Endothelial cell of umbilical vein (primary cell): ENCODE measurements around the gene TXNDC9. TPM values are rescaled to one million over a fixed set of nuclear protein-coding genes. Genes with fewer than 3 reads are reported as not detected.
"Not testable (repeated sequence)": the region's sequence is repeated elsewhere in the genome, so short reads cannot be mapped to it uniquely, and the experiment has no call there.

ENCODE experiments used
- BruUV-seq: library from RNA; stranded (reverse); fragments of 400-500 nt; replicated peaks from 2 replicates; lab custom pipeline; 2021; lab: Mats Ljungman, UMichigan
- CTCF ChIA-PET: fragments of 300-600, 350-600 bp; sonication (Branson Sonifier 250); formaldehyde crosslinking; loops from one replicate; lab custom pipeline; 2021; ENCODE audit warnings: antibody characterized with exemption, inconsistent platforms; lab: Charles Lee
- POLR2A ChIA-PET: fragments of 300-600, 350-600 bp; sonication (Branson Sonifier 250); formaldehyde crosslinking; loops from one replicate; lab custom pipeline; 2021; ENCODE audit warnings: antibody characterized with exemption, inconsistent platforms; lab: Charles Lee
- DNase-seq: peaks from one replicate; pipeline ENCODE4 v3.0.0-alpha.2; 2011; ENCODE audit warnings: low read depth, low spot score
- FAIRE-seq: peaks from 2 replicates; lab custom pipeline; 2011; peaks lifted over from hg19 to GRCh38; lab: Jason Lieb, UNC
- H2AFZ ChIP-seq: 2 replicates; pipeline ENCODE4 v1.6.0; 2012; ENCODE audit warnings: low read depth, low read length, control low read depth, inconsistent platforms
- H3K27ac ChIP-seq: 2 replicates; pipeline ENCODE4 v1.5.1; 2011; ENCODE audit warnings: low read depth, mild to moderate bottlenecking, control low read depth, low read length, moderate library complexity; ENCODE audit not compliant: insufficient read depth
- H3K27me3 ChIP-seq, 2 experiments: 2 replicates each; pipeline versions ENCODE4 v1.6.0 to v1.6.1; 2011; ENCODE audit warnings: low read length in 2 of 2, mixed read lengths in 1 of 2; ENCODE audit not compliant: control insufficient read depth in 2 of 2, insufficient read depth in 2 of 2
- H3K36me3 ChIP-seq, 2 experiments: 2 replicates in 1 of 2; 3 replicates in 1 of 2; pipeline ENCODE4 v1.5.1; 2011; ENCODE audit warnings: low read length in 2 of 2, mild to moderate bottlenecking in 1 of 2, moderate library complexity in 1 of 2; ENCODE audit not compliant: control insufficient read depth in 2 of 2, insufficient read depth in 2 of 2; ENCODE audit errors: extremely low read depth in 1 of 2
- H3K4me1 ChIP-seq: 3 replicates; pipeline ENCODE4 v1.5.1; 2011; ENCODE audit warnings: mild to moderate bottlenecking, low read length; ENCODE audit not compliant: control insufficient read depth, insufficient read depth; ENCODE audit errors: extremely low read depth
- H3K4me2 ChIP-seq: 2 replicates; pipeline ENCODE4 v1.6.1; 2011; ENCODE audit warnings: low read length, control low read depth, mixed read lengths; ENCODE audit not compliant: insufficient read depth
- H3K4me3 ChIP-seq, 3 experiments: fragments of 200-600 bp in 1 of 3; sonication (generic), shearing (Covaris generic) in 1 of 3; replicated peaks in 1 of 3; 2 replicates each; pipeline ENCODE4 v1.5.1; 2011 to 2016; ENCODE audit warnings: control low read depth in 3 of 3, low read length in 3 of 3, mild to moderate bottlenecking in 2 of 3, inconsistent platforms in 1 of 3, low read depth in 1 of 3, moderate library complexity in 1 of 3; ENCODE audit not compliant: insufficient read depth in 1 of 3
- H3K79me2 ChIP-seq: 2 replicates; pipeline ENCODE4 v1.6.0; 2012; ENCODE audit warnings: low read length, inconsistent platforms; ENCODE audit not compliant: control insufficient read depth, insufficient read depth
- H3K9ac ChIP-seq: replicated peaks from 2 replicates; pipeline ENCODE3; 2011; ENCODE audit warnings: low read length, control low read depth; ENCODE audit not compliant: insufficient read depth; ENCODE audit errors: extremely low read depth
- H3K9me1 ChIP-seq: replicated peaks from 3 replicates; pipeline ENCODE4 v1.6.0; 2011; ENCODE audit warnings: mild to moderate bottlenecking, low read length; ENCODE audit not compliant: control insufficient read depth, insufficient read depth; ENCODE audit errors: extremely low read depth
- H3K9me3 ChIP-seq: replicated peaks from 2 replicates; pipeline ENCODE4 v1.5.1; 2012; ENCODE audit warnings: low read length, inconsistent platforms; ENCODE audit not compliant: control insufficient read depth, insufficient read depth
- H4K20me1 ChIP-seq: replicated peaks from 2 replicates; pipeline ENCODE3; 2011; ENCODE audit warnings: mild to moderate bottlenecking, low read length; ENCODE audit not compliant: control insufficient read depth, insufficient read depth; ENCODE audit errors: extremely low read depth
- EZH2 ChIP-seq: IDR thresholded peaks from 2 replicates; pipeline ENCODE4 v1.6.1; 2012; ENCODE audit warnings: borderline replicate concordance, low read depth, mild to moderate bottlenecking, moderate library complexity, low read length, inconsistent platforms; ENCODE audit not compliant: severe bottlenecking
- FOS ChIP-seq: IDR thresholded peaks from 2 replicates; pipeline ENCODE4 v1.6.1; 2011; ENCODE audit warnings: mild to moderate bottlenecking, low read length, moderate library complexity, borderline replicate concordance; ENCODE audit not compliant: insufficient read depth
- GATA2 ChIP-seq: IDR thresholded peaks from 2 replicates; pipeline ENCODE4 v1.7.0; 2011; ENCODE audit warnings: low read depth, mild to moderate bottlenecking, moderate library complexity, mixed read lengths, low read length; ENCODE audit not compliant: insufficient read length, insufficient read depth
- JUN ChIP-seq: IDR thresholded peaks from 2 replicates; pipeline ENCODE4 v1.6.1; 2011; ENCODE audit warnings: borderline replicate concordance, low read depth; ENCODE audit not compliant: insufficient read length, insufficient read depth
- MAX ChIP-seq: IDR thresholded peaks from 2 replicates; pipeline ENCODE4 v1.6.1; 2011; ENCODE audit not compliant: insufficient read depth, insufficient read length
- MYC ChIP-seq: IDR thresholded peaks from one replicate; pipeline ENCODE4 v1.6.1; 2011; ENCODE audit warnings: mild to moderate bottlenecking, low read depth, low read length
- POLR2A ChIP-seq: IDR thresholded peaks from 2 replicates; pipeline ENCODE4 v1.6.1; 2012; ENCODE audit warnings: low read depth, mild to moderate bottlenecking, control low read depth, low read length
- POLR2AphosphoS5 ChIP-seq: IDR thresholded peaks from 2 replicates; pipeline ENCODE4 v1.6.1; 2012; ENCODE audit warnings: low read depth, mild to moderate bottlenecking, control low read depth, low read length, moderate library complexity; ENCODE audit not compliant: insufficient read depth
- dilution Hi-C: fragments of 300-500 bp; cut with MboI; formaldehyde crosslinking; loops from one replicate; pipeline ENCODE4 v1.15.0; 2019; ENCODE audit warnings: low sequenced_read_pairs; ENCODE audit not compliant: extremely low pct_ligation_motif_present
- intact Hi-C: fragments of 100-400 bp; cut with micrococcal nuclease; formaldehyde crosslinking; loops from one replicate; pipeline ENCODE4 v1.10.0; 2022
- polyA plus RNA-seq, 4 experiments: library from polyadenylated mRNA; depleted of rRNA in 3 of 4; stranded (reverse) in 3 of 4; unstranded in 1 of 4; fragments of >200 nt; gene quantifications; 2 replicates each; pipeline versions ENCODE4 v1.2.1 to v1.2.3, GENCODE V29; 2011 to 2012; ENCODE audit warnings: missing spikeins in 1 of 4
- total RNA-seq: library from RNA; stranded (reverse); gene quantifications from 2 replicates; pipeline ENCODE4 v1.2.3, GENCODE V29; 2021
- TF ChIP-seq, protein P1 (sequence below), 2 donors: IDR thresholded peaks; 1 replicate in 1 of 2; 2 replicates in 1 of 2; pipeline ENCODE4 v1.5.1; 2011; ENCODE audit warnings: low read length in 2 of 2, mild to moderate bottlenecking in 2 of 2, moderate library complexity in 2 of 2, control low read depth in 1 of 2, inconsistent platforms in 1 of 2, low read depth in 1 of 2; ENCODE audit not compliant: insufficient read depth in 1 of 2; ENCODE audit errors: extremely low read depth in 1 of 2

Gene TXNDC9
- total and polyA plus RNA-seq, 2 donors (not counting 3 experiments of a cell fraction or from before 2014, with no cell fraction given) = 18.6 to 45.8 TPM

GRCh38 chr2:99325384-99325783 lies 10.7 kb downstream of the TXNDC9 start:
- Histone ChIP-seq H4K20me1 (peaks cover 3% of the 10 kb centered on the region), H3K36me3 (peaks cover 34 to 36% of the 10 kb centered on the region in 2 experiments), H3K79me2 (peaks cover 22% of the 10 kb centered on the region), H3K9me3 (no peaks in the 10 kb centered on the region), H2AFZ (no peak overlapping the region), H3K4me3 (no peak overlapping the region), H3K4me1 (no peaks in the 10 kb centered on the region), H3K4me2 (no peak overlapping the region), H3K9ac (peak overlapping the region; percentile 3), H3K27me3 (no peaks in the 10 kb centered on the region), H3K27ac (no peak overlapping the region), H3K9me1 (no peaks in the 10 kb centered on the region)
- dilution Hi-C loops = no loop called here
- TF ChIP-seq POLR2AphosphoS5 (no peak), JUN (no peak), EZH2 (no peak), GATA2 (no peak), POLR2A (no peak), MYC (no peak), MAX (no peak), FOS (no peak)
- TF ChIP-seq, protein P1, sequence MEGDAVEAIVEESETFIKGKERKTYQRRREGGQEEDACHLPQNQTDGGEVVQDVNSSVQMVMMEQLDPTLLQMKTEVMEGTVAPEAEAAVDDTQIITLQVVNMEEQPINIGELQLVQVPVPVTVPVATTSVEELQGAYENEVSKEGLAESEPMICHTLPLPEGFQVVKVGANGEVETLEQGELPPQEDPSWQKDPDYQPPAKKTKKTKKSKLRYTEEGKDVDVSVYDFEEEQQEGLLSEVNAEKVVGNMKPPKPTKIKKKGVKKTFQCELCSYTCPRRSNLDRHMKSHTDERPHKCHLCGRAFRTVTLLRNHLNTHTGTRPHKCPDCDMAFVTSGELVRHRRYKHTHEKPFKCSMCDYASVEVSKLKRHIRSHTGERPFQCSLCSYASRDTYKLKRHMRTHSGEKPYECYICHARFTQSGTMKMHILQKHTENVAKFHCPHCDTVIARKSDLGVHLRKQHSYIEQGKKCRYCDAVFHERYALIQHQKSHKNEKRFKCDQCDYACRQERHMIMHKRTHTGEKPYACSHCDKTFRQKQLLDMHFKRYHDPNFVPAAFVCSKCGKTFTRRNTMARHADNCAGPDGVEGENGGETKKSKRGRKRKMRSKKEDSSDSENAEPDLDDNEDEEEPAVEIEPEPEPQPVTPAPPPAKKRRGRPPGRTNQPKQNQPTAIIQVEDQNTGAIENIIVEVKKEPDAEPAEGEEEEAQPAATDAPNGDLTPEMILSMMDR (IDR thresholded peaks at IDR 0.05; ENCODE audit: extremely low read depth in 1 of 2, insufficient read depth in 1 of 2, low read depth in 1 of 2, low read length in 2 of 2) = no peak
- no TSS peak for BruUV-seq
- no peak for DNase-seq
- ChIA-PET CTCF (interaction anchor here (2.1 kb wide), 1 partner anchor 10 kb away, joined by 8 read pairs; the partner anchor contains the start of gene TXNDC9), POLR2A (no interaction called here)
- no peak for FAIRE-seq
- intact Hi-C loops = no loop called here

GRCh38 chr2:99317873-99318200 lies 18.3 kb downstream of the TXNDC9 start:
- peaks cover 9 to 18% of the 10 kb centered on the region in 2 experiments for H3K36me3 ChIP-seq
- H3K9me1 ChIP-seq, H4K20me1 ChIP-seq, CTCF ChIA-PET, H3K9me3 ChIP-seq, H2AFZ ChIP-seq, POLR2A ChIA-PET, FAIRE-seq, BruUV-seq, H3K79me2 ChIP-seq, H3K4me3 ChIP-seq, DNase-seq, H3K4me2 ChIP-seq, H3K27ac ChIP-seq, dilution Hi-C loops, H3K4me1 ChIP-seq, H3K27me3 ChIP-seq, H3K9ac ChIP-seq: not testable (repeated sequence)
- intact Hi-C loops = loop anchor here (1.0 kb wide), 1 partner anchor 38 kb away; no protein-coding TSS in a partner anchor
